ENCODE data around the gene IL15.
"Not testable (repeated sequence)": the region's sequence is repeated elsewhere in the genome, so short reads cannot be mapped to it uniquely, and the experiment has no call there.

The IL15 gene

DNA sequence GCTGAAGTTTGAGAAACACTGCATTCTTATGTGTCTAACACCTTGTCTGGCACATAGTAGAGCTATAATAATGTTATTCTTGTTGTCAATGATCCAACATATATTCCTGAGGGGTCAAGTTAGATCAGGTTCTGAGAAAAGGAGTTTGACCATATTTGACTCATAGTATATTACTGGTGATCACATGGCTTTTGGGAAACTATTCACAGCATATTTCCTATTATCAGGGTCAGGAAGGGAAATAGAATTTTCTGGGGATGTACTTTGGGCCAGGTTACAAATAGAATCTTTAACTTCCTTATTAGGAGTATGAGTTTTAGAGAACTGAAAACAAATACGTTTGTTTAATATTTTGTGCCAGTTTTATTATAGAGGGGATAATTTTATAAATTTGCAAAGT, 11.6 kb downstream of the IL15 start:
- DNase-seq (ENCODE audit: low spot score) = no peak

DNA sequence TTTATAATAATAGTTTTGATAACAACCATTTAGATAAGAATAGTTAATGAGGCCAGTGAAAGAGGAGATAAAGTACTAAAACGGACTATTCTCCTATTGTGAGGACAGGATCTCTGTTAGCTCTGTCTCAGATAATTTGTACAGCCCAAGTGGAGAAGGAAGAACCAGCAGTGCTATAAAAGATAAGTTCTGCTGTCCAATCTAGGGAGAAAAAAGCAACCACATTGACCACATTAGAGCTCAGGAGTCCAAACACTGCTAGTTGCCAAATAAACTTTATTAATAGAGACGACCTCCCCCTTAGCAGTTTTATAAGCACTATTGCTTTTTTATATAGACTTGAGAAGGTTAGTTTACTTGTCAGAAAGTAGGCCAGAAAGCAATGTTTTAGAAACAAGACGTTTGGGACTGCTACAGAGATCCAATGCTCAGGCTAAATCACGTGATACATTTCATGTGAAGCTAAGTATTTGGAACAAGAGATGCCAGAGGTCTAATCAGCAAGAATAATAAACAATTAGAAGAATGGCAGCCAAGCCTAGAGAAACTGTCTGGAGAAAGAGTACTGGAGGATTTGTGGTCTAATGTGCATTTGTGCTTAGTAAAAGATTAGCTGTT, 15.9 kb downstream of the IL15 start:
- DNase-seq (ENCODE audit: low spot score) = no peak

DNA sequence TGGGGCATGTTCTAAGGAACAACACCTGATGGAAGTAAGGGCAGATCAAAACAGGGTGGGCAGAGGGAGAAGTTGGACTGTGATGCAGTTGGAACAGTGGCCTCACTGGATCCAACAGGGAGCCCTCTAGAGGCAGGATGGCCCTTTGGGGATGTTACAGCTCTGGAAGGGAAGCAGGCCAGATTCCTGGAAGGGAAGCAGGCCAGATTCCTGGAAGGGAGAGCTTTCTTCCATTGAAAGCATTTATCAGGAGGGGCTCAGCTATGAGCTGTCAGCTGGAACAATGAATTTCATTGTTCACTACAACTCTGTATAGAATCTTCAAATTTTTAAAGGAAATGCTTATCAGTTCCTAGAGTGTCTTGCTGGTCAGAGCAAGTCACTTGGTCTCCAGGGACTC, 17.7 kb downstream of the IL15 start:
- DNase-seq (ENCODE audit: low spot score) = no peak

DNA sequence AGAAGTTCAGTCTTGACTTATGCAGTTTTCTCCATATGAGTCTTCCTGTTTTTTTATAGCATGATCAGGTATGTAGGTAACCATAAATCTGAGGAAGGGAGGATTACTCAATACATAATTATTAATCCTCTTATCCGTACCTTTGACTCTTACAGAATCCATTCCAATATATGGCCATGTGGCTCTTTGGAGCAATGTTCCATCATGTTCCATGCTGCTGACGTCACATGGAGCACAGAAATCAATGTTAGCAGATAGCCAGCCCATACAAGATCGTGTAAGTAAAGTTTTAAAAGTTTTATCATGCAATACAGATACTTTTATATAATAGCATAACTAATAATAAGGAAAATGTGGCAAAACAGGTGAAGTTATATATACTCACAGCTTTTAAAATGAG, 19.6 kb downstream of the IL15 start:
- no peak for DNase-seq (ENCODE audit: low spot score)

DNA sequence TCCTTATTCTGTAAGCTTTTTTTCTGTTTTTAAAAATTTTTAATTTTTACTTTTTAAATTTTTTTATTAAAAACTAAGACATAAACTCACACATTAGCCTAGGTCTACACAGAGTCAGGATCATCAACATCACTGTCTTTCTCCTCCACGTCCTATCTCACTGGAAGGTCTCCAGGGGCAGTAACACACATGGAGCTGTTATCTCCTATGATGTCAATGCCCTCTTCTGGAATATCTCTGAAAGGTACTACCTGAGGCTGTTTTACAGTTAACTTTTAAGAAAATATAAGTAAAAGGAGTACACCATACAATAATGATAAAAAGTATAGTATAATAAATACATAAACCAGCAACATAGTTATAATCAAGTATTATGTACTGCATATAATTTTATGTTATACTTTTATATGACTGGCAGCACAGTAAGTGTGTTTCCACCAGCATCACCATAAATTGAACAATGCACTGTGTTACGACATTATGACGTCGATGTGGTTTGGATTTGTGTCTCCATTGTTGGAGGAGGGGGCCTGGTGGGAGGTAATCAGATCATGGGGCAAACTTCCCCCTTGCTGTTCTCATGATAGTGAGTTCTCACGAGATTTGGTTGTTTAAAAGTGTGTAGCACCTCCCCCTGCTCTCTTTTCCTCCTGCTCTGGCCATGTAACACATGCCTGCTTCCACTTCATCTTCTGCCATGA, 21.3 kb downstream of the IL15 start:
- no peak for DNase-seq (ENCODE audit: low spot score)

DNA sequence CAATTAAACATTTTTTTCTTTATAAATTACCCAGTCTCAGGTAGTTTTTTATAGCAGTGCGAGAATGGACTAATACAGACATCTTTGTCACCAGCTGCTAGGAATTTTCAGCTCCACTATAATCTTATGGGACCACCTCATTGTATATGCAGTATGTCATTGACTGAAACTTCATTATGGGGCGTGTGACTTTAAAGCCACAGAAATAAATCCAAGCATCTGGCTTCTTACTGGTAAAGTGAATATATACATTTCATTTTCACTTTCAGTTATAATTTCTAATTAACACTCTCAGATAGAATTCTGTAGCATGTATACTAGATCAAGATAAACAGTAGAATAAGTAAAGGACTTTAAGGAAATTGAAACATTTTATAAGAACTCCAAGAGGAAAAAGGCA, 21.9 kb downstream of the IL15 start:
- DNase-seq (ENCODE audit: low spot score) = no peak

DNA sequence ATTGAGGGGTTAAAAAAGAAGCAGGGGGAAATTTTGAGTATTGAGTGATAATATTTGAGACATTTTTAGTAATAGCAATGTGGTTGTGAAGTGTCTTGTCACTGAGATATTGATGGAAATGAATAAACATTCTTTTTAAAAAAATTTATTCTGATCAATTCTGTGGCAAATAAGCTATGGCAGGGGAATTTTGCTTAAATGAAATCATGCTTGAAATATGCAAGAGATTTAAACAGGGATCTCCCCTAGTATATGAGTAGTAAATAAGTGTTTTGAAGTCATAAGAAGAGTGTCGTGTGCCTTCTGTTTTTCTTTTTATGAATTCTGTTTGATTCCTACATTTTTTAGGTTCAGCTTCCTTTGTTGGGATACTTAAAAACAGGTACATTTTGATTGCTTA, 23.2 kb downstream of the IL15 start:
- DNase-seq (ENCODE audit: low spot score) = no peak

DNA sequence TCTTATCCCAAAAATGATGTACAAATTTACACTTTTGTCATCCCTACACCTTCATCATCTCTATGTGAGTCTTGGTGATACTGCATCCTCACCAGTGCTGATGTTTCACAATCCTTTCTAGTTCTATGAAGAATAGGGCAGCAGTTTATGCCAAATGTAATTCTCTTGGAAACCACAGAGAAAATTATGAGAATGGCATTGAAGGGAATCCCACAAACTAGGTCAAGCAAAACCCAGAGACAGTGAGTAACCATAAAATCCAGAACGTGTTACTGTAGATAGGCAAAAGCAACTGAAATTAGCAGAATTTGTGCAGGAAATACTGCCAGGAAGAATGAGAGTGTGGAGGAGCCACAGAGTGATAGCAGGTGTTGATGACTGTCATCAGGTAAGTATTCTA, 24.5 kb downstream of the IL15 start:
- DNase-seq (ENCODE audit: low spot score) = no peak

DNA sequence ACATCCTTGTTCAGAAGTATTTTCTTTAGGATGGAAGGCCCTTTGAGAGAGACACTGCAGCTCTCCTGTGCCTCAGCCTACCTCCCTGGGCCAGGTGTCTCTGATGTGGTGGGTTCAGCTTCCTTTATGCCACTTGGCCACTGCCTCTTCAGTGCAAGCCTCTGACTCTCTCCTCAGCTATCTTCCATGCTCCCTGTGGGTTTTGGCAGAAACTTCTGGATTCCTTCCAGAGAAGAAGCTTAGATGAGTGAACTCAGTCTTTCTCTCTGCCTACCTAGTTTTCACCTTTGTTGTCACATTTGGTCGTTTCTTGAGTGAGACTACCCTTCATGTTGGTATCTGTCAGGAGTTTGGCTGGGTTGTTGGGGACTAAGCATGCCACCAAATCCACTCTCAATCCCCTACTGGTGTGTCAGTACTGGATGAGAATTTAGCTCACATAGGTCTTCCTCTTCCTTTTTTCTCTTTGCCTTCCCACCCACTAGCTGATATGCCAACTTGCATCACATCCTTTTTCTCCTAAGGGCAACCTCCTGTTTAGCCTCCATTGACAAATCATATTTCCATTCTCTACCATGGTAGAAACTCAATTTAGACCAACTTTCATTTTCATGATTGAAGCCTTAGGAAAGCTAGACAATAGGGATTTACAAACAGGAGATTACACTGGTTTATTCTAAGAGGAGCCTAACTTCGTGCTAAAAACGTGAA, 32.0 kb downstream of the IL15 start:
- no peak for DNase-seq (ENCODE audit: low spot score)

DNA sequence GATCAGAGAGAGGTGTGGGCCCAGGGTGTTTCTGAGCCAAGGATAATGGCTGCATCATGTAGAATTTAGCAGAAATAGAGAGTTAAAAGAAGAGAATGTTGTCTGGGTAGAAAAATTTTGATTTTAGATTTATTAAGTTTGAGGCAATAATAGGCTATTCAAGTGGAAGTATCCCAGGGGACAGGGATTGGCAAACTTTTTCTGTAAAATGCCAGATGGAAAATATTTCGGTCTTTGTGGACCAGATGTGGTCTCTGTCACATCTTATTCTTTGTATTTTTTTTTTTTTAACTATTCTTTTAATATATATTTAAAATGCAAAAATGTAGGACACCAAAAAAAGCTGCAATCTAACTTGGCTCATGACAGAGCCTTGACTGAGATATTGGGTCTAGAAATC, 33.1 kb downstream of the IL15 start:
- DNase-seq (ENCODE audit: low spot score) = no peak

DNA sequence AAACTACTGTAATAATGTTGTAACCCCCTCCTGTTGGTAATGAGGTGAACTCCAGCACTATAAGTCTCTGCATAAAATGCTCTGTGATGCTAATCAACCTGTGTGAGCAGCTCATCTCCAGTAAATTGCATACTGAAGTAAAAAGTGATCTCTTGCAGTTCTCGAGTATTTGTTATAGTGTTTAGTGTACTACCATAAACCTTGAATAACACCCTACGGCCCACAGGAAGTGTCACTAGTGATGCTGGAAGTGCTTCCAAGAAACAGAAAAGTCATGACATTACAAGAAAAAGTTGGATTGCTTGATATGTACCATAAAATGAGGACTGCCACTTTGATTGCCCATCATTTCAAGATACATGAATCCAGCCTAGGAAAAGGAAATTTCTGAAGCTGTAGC, 39.0 kb downstream of the IL15 start:
- DNase-seq (ENCODE audit: low spot score) = no peak

DNA sequence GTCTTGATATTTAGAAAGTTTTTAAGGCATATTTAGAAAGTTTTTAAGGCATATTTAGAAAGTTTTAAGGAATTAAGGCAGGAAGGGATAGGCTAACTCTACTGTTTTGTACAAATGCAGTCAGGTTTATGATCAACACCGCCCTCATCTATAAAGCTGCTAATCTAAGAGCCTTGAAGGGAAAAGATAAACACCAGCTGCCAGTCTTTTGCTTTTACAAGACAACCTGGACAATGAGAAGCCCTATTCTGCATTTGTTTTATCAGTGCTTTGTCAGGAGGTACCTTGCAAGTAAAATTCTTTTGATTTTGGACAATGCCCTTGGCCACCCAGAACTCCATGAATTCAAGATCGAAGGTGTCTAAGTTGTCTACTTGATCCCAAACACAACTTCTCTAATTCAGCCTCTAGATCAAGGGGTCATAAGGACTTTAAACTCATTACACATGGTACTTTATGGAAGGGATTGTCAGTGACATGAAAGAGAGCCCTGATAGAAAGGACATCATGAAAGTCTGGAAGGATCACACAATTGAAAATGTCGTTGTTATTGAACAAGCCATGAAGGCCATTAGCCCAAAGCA, 39.8 kb downstream of the IL15 start:
- no peak for DNase-seq (ENCODE audit: low spot score)

DNA sequence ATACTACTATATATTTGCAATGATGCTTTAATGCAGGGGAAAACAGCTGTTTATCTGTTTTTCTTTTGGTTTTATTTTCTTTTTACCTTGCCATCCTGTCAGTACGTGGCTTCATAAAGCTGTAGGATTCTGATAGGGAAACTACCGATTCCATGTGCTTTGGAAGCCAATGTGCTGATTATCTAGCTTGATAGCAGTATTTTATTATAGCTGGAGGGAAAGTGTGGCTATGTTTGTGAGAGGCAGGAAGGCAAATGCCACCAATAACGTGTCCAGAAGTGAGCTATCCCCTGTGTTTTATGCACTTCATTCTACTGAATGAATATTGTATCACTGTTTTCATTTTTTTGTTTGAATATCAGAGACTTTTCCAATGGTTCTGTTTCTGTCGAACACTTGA, 43.7 kb downstream of the IL15 start:
- no peak for DNase-seq (ENCODE audit: low spot score)

DNA sequence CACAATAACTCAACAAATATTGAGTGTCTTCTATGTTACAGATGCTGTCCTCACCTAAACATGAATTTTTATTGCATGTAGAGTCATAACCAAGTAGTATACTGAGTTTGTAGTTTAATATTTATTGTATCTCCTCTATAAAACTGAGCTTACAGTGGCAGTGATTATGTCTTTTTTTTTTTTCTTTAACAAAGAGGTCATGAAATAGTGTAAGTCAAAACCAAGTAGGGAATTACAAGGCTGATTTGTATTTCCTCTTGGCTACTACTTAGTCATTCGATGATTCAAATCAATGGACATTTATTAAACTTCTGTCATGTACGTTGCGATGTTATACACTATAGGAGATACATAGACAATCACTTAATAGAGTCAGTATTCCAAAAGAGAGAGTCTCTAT, 48.4 kb downstream of the IL15 start:
- no peak for DNase-seq (ENCODE audit: low spot score)

DNA sequence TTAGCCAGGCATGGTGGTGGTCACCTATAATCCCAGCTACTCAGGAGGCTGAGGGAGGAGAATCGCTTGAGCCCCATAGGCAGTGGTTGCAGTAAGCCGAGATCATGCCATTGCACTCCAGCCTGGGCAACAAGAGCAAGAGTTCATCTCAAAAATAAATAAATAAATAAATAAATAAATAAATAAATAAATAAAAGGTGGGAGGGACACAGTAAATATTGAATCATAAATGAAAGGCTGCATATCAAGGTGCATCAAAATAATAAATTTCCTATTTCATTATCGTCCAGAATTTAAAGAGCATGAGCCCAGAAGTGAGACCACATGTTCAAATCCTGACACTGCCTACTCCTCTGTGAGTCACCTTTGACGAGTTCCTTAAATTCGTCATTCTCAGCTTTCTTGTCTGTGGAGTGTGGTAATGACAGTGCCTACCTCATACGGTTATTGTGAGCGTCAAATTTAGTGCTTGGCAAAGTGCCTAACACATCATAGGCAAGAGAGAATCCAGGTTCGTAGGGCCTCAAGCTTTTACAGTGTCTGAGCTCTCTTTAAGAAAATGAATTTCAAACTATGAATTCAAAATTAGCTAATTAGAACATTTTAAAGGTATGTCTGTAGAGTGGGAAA, 49.9 kb downstream of the IL15 start:
- DNase-seq (ENCODE audit: low spot score) = no peak

DNA sequence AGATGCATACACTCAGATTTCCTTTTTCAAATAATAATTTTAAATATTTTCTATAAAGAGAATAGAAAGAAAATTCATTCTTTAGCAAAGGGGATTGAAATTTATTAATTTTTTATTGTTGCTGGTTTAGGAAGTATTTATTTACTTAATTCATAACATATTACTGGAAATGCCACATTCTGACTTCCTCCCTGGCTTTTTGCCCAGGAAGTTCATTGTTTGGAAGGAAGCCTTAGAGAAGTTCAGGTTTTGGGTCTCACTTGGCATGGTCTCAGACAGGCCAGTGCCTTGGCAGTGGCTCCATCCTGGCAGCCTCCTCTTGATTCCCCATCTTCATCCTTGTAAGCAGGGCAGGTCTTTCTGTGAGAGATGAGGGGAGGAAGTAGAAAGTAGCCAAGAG, 50.5 kb downstream of the IL15 start:
- no peak for DNase-seq (ENCODE audit: low spot score)

DNA sequence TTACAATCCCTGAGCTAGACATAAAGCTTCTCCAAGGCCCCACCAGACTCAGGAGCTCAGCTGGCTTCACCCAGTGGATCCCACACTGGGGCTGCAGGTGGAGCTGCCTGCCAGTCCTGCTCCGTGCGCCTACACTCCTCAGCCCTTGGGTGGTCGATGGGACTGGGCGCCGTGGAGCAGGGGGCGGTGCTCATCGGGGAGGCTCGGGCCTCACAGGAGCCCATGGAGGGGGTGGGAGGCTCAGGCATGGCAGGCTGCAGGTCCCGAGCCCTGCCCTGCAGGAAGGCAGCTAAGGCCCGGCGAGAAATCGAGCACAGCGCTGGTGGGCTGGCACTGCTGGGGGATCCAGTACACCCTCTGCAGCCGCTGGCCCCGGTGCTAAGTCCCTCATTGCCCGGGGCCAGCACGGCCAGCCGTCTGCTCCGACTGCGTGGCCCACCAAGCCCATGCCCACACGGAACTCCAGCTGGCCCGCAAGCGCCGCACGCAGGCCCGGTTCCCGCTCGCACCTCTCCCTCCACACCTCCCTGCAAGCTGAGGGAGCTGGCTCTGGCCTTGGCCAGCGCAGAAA, 53.4 kb downstream of the IL15 start:
- not testable (repeated sequence) for DNase-seq (ENCODE audit: low spot score)

DNA sequence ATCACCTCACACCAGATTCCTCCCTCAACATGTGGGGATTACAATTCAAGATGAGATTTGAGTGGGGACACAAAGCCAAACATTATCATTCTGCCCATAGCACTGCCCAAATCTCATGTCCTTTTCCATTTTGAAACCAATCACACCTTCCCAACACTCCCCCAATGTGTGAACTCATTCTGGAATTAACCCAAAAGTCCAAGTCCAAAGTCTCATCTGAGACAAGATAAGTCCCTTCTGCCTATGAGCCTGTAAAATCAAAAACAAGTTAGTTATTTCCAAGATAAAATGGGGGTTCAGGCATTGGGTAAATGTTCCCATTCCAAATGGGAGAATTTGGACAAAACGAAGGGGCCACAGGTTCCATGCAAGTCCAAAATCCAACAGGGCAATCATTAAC, 54.9 kb downstream of the IL15 start:
- not testable (repeated sequence) for DNase-seq (ENCODE audit: low spot score)

DNA sequence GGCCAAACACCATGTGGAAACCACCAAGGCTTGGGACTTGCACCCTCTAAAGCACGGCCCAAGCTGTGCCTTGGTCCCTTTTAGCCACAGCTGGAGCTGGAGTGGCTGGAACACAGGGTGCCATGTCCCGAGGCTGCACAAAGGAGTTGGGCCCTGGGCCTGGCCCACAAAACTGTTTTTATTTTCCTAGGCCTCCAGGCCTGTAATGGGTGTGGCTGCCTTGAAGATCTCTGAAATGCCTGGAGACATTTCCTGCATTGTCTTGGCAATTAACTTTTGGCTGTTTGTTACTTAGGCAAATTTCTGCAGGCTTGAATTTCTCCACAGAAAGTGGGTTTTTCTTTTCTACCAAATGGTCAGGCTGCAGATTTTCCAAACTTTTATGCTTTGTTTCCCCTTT, 55.7 kb downstream of the IL15 start:
- no peak for DNase-seq (ENCODE audit: low spot score)

DNA sequence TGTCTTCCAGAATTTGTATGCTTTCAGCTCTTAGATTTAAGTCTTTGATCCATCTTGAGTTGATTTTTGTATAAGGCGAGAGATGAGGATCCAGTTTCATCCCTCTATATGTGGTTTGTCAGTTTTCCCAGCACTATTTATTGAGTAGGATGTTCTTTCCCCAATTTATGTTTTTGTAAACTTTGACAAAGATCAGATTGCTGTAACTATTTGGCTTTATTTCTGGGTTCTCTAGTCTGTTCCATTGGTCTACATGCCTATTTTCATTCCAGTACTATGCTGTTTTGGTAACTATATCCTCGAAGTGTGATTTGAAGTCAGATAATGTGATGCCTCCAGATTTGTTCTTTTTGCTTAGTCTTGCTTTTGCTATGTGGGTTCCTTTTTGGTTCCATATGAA, 60.7 kb downstream of the IL15 start:
- no peak for DNase-seq (ENCODE audit: low spot score)

DNA sequence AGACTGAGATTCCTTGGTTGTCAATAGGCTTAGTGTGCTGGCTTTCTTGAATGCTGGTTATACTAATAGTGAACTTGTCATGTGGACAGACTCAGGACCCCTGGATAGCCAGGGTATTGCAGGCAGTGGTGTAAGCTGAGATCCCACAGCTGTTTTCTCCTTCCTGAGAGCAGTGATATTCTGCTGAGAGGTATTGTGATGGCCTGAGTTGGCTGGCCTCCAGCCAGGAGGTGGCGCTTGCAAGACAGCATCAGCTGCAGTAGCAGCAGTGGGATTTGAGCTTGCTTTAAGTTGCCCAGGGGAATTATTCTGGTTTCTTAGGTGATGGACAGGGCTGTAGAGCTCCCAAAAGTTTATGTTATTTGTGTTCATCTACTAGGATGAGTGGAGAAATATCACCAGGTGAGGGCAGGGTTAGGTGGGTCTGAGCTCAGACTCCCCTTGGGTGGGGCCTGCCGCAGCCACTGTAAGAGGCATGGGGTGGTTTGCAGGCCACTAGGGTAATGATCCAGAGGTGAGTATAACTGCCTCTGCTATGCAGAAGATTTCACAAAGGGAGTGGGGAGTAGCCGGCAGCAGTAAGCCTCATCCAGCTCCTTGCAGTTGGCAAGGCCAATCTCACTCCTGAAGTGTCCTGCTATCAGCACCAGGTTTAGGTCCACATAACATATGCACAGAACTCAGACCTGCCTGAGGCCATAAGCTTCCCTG, 66.2 kb downstream of the IL15 start:
- DNase-seq (ENCODE audit: low spot score) = no peak

DNA sequence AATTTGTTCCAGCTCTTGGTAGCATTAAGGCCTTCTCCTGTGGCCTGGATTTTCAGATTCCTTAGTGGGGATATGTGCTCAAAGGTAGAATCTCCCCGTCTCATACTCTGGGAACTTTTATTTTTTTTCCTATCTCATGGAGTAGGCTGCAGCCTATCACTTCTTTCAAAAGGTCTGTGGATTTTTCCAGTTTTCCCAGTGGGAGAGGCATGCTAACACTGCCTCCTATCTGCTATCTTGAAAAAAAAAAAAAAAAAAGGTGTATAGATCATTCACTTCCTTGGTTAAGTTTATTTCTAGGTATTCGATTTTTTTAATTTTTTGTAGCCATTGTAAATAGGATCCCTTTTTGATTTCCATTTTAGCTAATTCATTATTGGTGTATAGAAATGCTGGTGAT, 67.1 kb downstream of the IL15 start:
- no peak for DNase-seq (ENCODE audit: low spot score)
